ENCODE results near the gene ADAM10.

DNA sequence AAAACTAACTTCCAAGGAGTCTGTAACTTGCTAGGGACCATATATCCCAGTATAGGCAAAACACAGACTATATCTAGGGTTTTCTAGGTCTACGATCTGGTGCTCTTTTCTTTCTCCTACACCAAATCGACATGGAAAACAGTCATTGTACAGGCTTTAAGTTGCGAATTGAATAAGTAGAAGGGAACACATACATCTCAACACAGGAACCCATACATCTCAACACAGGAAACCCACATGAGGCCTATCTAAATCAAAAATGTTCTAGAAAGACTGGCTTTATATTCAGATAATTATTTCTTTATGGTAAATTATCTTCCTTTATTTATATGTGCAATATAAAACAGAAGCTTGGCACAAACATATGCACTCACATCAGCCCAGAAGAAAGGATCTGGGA lies 126.6 kb downstream of the ADAM10 start:
- TF ChIP-seq, protein P1, sequence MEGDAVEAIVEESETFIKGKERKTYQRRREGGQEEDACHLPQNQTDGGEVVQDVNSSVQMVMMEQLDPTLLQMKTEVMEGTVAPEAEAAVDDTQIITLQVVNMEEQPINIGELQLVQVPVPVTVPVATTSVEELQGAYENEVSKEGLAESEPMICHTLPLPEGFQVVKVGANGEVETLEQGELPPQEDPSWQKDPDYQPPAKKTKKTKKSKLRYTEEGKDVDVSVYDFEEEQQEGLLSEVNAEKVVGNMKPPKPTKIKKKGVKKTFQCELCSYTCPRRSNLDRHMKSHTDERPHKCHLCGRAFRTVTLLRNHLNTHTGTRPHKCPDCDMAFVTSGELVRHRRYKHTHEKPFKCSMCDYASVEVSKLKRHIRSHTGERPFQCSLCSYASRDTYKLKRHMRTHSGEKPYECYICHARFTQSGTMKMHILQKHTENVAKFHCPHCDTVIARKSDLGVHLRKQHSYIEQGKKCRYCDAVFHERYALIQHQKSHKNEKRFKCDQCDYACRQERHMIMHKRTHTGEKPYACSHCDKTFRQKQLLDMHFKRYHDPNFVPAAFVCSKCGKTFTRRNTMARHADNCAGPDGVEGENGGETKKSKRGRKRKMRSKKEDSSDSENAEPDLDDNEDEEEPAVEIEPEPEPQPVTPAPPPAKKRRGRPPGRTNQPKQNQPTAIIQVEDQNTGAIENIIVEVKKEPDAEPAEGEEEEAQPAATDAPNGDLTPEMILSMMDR (IDR thresholded peaks at IDR 0.05; ENCODE audit: insufficient read depth, low read depth, low read length): no peak
- TF ChIP-seq EZH2 (IDR thresholded peaks at IDR 0.05; ENCODE audit: insufficient read depth, low read length): no peak
